Mesodermal cell (in vitro differentiated cells): ENCODE data around the gene NBPF8.
"Not testable (repeated sequence)": the region's sequence is repeated elsewhere in the genome, so short reads cannot be mapped to it uniquely, and the experiment has no call there.

ENCODE experiments used
- H3K27ac ChIP-seq: 2 replicates; pipeline ENCODE4 v1.7.0; 2013; ENCODE audit warnings: mild to moderate bottlenecking, low read depth, low read length, moderate library complexity; ENCODE audit not compliant: severe bottlenecking
- H3K36me3 ChIP-seq: 2 replicates; pipeline ENCODE4 v1.7.1; 2013; ENCODE audit warnings: mild to moderate bottlenecking, low read length, moderate library complexity; ENCODE audit not compliant: control insufficient read depth, insufficient read depth
- H3K4me1 ChIP-seq: one replicate; pipeline ENCODE4 v1.7.1; 2013; ENCODE audit warnings: mild to moderate bottlenecking, low read length; ENCODE audit not compliant: insufficient read depth, control insufficient read depth, poor library complexity, severe bottlenecking
- H3K4me3 ChIP-seq: 2 replicates; pipeline ENCODE4 v1.7.0; 2013; ENCODE audit warnings: low read length, control low read depth, mild to moderate bottlenecking; ENCODE audit not compliant: insufficient read depth, poor library complexity, severe bottlenecking; ENCODE audit errors: extremely low read depth
- H3K9me3 ChIP-seq: 2 replicates; pipeline ENCODE4 v1.7.1; 2013; ENCODE audit warnings: mild to moderate bottlenecking, low read length, moderate library complexity; ENCODE audit not compliant: control insufficient read depth
- WGBS, 2 experiments: methylation state at CpG; one replicate each; pipeline ENCODE4 v1.1.5; 2013; ENCODE audit warnings: missing lambda C conversion rate in 2 of 2; ENCODE audit not compliant: insufficient coverage in 2 of 2; 5-methylcytosine and 5-hydroxymethylcytosine counted together

NBPF8 gene

GRCh38 chr1:120431626-120432025 lies 16.8 kb downstream of the NBPF8 start:
- H3K27ac ChIP-seq, result peak overlapping the region; percentile 36
- H3K4me1 ChIP-seq, H3K9me3 ChIP-seq, H3K4me3 ChIP-seq, H3K36me3 ChIP-seq: not testable (repeated sequence)
- no CpG with 5 or more reads among the region's 3 CpGs for WGBS, 2 experiments

GRCh38 chr1:120433831-120434230 lies 19.0 kb downstream of the NBPF8 start:
- WGBS, 2 experiments, result 100% methylated on average over 1 of the region's 18 CpGs; no CpG with 5 or more reads in 1 of the 2 experiments
- H3K9me3 ChIP-seq, result not testable (repeated sequence)

GRCh38 chr1:120449124-120449523 lies 34.3 kb downstream of the NBPF8 start:
- H3K4me3 ChIP-seq, H3K9me3 ChIP-seq, H3K36me3 ChIP-seq, H3K27ac ChIP-seq, H3K4me1 ChIP-seq: not testable (repeated sequence)
- WGBS, 2 experiments, result no CpG with 5 or more reads among the region's 5 CpGs

More at GRCh38 chr1:120433831-120434230, 19.0 kb downstream of the NBPF8 start:
- H3K4me1 ChIP-seq, H3K27ac ChIP-seq, H3K36me3 ChIP-seq, H3K4me3 ChIP-seq: not testable (repeated sequence)
